Suprapubic skin (tissue), 4 donors: Measurements from ENCODE around the gene MARCHF5. TPM values are rescaled to one million over a fixed set of nuclear protein-coding genes. Genes with fewer than 3 reads are reported as not detected.

Source experiments
- DNase-seq, 2 donors: peaks; one replicate each; pipeline ENCODE4 v3.0.0-alpha.2; 2019; ENCODE audit warnings: low spot score in 2 of 2
- H3K27ac ChIP-seq: fragments of 200-600 bp; sonication (generic); one replicate; pipeline ENCODE4 v1.5.1; 2019
- H3K27me3 ChIP-seq: fragments of 200-600 bp; sonication (generic); one replicate; pipeline ENCODE4 v1.5.1; 2019
- H3K36me3 ChIP-seq: fragments of 200-600 bp; sonication (generic); one replicate; pipeline ENCODE4 v1.5.1; 2019
- H3K4me1 ChIP-seq: fragments of 200-600 bp; sonication (generic); one replicate; pipeline ENCODE4 v1.5.1; 2019
- H3K4me3 ChIP-seq: fragments of 200-600 bp; sonication (generic); one replicate; pipeline ENCODE4 v1.5.1; 2019; ENCODE audit warnings: mild to moderate bottlenecking
- H3K9me3 ChIP-seq: fragments of 200-600 bp; sonication (generic); one replicate; pipeline ENCODE4 v1.5.1; 2019
- EP300 ChIP-seq: sonication (generic); formaldehyde crosslinking; IDR thresholded peaks from one replicate; pipeline ENCODE4 v1.6.1; 2017; ENCODE audit warnings: antibody characterized with exemption
- POLR2A ChIP-seq, 2 donors: fragments of 450-650 bp; IDR thresholded peaks; one replicate each; pipeline ENCODE4 v1.6.1; 2017; ENCODE audit warnings: antibody characterized with exemption in 2 of 2, mild to moderate bottlenecking in 2 of 2, moderate library complexity in 2 of 2
- POLR2AphosphoS5 ChIP-seq, 3 donors: sonication (generic); formaldehyde crosslinking; IDR thresholded peaks; one replicate each; pipeline ENCODE4 v1.6.1; 2017; ENCODE audit warnings: antibody characterized with exemption in 3 of 3
- WGBS: methylation state at CpG from one replicate; pipeline ENCODE4 v1.1.5; 2018; 5-methylcytosine and 5-hydroxymethylcytosine counted together
- total RNA-seq, 4 donors: library from RNA; depleted of rRNA; stranded (reverse); fragments of >200 nt; gene quantifications; one replicate each; pipeline ENCODE4 v1.1.0, GENCODE V29; 2016
- TF ChIP-seq, protein P1 (sequence below), 2 donors: fragments of 200-600 bp in 1 of 2; fragments of 450-650 bp in 1 of 2; sonication (generic) in 1 of 2; IDR thresholded peaks; one replicate each; pipeline ENCODE4 v1.5.1; 2016 to 2019; ENCODE audit warnings: antibody characterized with exemption in 2 of 2, mild to moderate bottlenecking in 1 of 2, moderate library complexity in 1 of 2

Gene MARCHF5
- total RNA-seq, 4 donors from 2014 or later: 12.6 to 15.0 (median 13.3) TPM

DNA sequence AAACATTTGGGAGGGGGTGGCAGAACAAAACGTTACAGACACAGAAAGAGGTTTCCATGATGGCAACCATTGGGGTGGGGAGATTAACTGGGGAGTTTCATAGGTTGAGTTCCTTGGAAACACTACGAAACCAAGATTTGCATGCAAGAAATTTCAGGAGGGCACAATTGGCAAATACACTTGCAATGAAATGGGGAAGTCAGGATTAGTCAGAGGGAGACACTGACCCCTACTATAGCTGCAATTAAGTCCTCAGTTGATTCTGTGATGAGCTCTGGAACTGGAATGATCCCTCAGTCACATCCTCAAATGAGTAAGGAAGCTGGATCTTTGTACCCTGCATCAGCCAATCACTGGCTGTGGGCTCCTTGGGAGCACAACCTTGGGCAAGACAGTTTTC lies 22.2 kb upstream of the MARCHF5 start:
- no peak for DNase-seq
- no peak overlapping the region for H3K4me3 ChIP-seq
- TF ChIP-seq POLR2A (IDR thresholded peaks at IDR 0.05) (no peak), EP300 (no peak), POLR2AphosphoS5 (IDR thresholded peaks at IDR 0.05) (no peak)
- TF ChIP-seq, protein P1, sequence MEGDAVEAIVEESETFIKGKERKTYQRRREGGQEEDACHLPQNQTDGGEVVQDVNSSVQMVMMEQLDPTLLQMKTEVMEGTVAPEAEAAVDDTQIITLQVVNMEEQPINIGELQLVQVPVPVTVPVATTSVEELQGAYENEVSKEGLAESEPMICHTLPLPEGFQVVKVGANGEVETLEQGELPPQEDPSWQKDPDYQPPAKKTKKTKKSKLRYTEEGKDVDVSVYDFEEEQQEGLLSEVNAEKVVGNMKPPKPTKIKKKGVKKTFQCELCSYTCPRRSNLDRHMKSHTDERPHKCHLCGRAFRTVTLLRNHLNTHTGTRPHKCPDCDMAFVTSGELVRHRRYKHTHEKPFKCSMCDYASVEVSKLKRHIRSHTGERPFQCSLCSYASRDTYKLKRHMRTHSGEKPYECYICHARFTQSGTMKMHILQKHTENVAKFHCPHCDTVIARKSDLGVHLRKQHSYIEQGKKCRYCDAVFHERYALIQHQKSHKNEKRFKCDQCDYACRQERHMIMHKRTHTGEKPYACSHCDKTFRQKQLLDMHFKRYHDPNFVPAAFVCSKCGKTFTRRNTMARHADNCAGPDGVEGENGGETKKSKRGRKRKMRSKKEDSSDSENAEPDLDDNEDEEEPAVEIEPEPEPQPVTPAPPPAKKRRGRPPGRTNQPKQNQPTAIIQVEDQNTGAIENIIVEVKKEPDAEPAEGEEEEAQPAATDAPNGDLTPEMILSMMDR (IDR thresholded peaks at IDR 0.05): no peak
- no peak overlapping the region for H3K27ac ChIP-seq
- H3K36me3 ChIP-seq: no peaks in the 10 kb centered on the region
- no peaks in the 10 kb centered on the region for H3K9me3 ChIP-seq
- no peaks in the 10 kb centered on the region for H3K27me3 ChIP-seq
- H3K4me1 ChIP-seq: no peaks in the 10 kb centered on the region
- WGBS: 87% methylated on average over 2 of the region's 2 CpGs

DNA sequence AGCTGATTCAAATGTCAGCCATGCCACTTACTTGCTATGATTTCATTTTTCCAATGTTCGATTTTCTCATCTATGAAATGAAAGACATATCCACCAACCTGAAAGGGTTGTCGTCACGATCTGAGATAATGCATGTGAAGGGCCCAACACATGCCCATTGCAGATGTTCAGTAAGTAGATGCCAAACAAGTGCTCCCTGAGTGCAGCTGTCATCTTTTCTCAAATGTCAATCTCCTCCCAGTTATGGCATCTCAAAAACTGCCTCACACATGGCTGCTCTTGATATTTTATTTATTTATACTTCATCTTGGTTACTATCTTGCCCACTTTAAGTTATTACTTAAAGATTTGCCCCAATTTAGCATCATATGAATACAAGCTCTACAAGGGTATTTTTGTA lies 16.9 kb upstream of the MARCHF5 start:
- no peak overlapping the region for H3K27ac ChIP-seq

DNA sequence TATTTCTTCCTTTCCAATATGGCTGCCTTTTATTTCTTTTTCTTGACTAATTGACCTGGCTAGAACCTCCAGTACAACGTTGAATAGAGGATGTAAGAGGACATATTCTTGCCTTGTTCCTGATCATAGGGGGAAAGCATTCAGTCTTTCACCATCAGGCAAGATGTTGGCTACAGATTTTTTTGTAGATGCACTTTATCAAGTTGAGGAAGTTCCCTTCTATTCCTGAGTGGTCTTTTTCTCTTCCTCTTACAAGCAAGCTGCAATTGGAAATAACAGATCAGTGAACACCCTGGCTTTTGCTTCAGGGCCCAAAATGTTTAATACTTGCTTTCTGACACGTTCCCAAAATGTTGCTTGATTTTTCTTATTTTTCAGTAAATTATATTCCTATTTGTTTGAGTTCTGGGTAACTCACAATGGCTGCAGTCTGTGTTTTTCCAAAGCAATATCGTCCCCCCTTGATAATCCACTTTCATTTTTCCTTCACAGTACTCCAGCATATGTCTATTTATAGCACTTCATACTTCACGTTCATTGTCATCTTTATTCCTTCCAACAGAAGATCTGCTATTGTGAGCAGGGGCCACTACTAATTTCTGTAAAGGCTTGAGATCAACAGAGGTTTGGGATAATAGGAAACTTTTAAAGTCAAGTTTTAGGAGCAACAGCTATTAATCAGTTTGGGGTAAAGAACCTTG lies 11.8 kb upstream of the MARCHF5 start:
- Histone ChIP-seq H3K36me3 (no peaks in the 10 kb centered on the region), H3K27me3 (no peaks in the 10 kb centered on the region), H3K27ac (no peak overlapping the region), H3K4me3 (no peak overlapping the region), H3K4me1 (no peaks in the 10 kb centered on the region), H3K9me3 (no peaks in the 10 kb centered on the region)
- 59% methylated on average over 4 of the region's 4 CpGs for WGBS
- TF ChIP-seq, protein P1 (IDR thresholded peaks at IDR 0.05): no peak
- TF ChIP-seq POLR2A (IDR thresholded peaks at IDR 0.05): no peak
- no peak for TF ChIP-seq POLR2AphosphoS5 (IDR thresholded peaks at IDR 0.05)
- no peak for TF ChIP-seq EP300
- DNase-seq: no peak

More for the DNA sequence above, 16.9 kb upstream of the MARCHF5 start:
- Histone ChIP-seq H3K36me3 (no peaks in the 10 kb centered on the region), H3K4me3 (no peak overlapping the region), H3K27me3 (no peaks in the 10 kb centered on the region), H3K4me1 (no peaks in the 10 kb centered on the region), H3K9me3 (no peaks in the 10 kb centered on the region)
- TF ChIP-seq POLR2A (IDR thresholded peaks at IDR 0.05) (no peak), POLR2AphosphoS5 (IDR thresholded peaks at IDR 0.05) (no peak), EP300 (no peak)
- DNase-seq: no peak
- 97% methylated on average over 3 of the region's 3 CpGs for WGBS

DNA sequence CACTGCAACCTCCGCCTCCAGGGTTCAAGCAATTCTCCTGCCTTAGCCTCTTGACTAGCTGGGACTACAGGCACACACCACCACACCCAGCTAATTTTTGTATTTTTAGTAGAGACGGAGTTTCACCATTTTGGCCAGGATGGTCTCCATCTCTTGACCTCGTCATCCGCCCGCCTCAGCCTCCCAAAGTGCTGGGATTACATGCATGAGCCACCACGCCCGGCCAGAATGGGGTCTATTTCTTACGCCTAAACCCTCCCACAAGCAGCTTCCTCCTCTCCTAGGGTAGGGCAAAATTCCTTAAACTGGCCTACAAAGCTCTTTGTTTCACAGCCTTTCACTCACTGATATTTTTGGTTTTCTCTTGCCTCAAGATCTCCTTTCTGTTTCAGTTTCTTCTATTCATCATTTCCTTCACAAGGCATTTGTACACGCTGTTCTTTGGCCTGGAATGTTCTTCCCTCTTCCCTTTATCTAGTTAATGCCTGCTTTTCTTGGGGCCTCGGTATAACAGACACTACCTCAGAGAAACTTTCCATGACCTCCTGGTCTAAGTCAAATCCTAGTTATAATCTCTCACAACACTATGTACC lies 6.8 kb upstream of the MARCHF5 start:
- Histone ChIP-seq H3K4me3 (no peak overlapping the region), H3K27ac (no peak overlapping the region), H3K27me3 (no peaks in the 10 kb centered on the region), H3K36me3 (no peaks in the 10 kb centered on the region), H3K4me1 (no peaks in the 10 kb centered on the region), H3K9me3 (no peaks in the 10 kb centered on the region)
- no peak for TF ChIP-seq POLR2AphosphoS5 (IDR thresholded peaks at IDR 0.05)
- TF ChIP-seq EP300: no peak
- TF ChIP-seq, protein P1 (IDR thresholded peaks at IDR 0.05): no peak
- TF ChIP-seq POLR2A (IDR thresholded peaks at IDR 0.05): no peak
- WGBS: 84% methylated on average over 10 of the region's 10 CpGs
- DNase-seq: no peak

DNA sequence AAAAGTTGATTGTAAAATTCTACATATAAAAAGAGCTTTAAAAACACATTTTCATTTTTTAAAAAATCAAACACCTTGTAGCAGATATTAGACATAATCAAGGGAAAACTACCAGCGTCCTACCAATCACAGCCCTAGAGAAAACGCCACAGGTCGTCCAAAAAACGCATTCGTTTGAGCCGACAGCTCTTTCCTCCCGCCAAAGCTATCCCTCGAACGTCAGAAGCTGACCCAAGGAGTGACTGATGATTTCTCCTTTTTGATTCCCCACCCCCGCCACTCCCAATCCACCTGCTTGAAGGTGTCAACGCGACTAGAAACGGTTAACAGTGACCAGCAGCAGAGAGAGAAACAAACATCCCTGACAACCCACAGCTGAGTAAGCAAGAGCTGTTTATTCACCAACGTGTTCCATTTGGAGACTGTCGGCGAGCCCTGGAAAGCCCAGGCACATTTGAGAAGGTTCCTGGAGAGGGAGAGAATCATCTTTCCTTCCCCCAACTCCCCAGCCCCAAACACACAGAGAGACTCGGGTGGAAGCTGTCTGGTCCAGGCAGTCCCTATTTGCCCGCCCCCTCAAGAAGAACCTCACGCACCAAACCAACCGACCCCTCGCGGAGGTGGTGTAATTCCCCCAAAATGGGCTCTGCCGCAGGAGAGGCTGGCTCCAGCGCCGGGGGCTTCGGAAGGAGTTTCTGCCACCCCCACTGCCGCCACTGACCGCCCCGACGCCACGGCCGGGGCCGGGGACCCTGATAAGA lies 711 bp upstream of the MARCHF5 start:
- peaks cover 17% of the 10 kb centered on the region for H3K4me1 ChIP-seq
- H3K36me3 ChIP-seq: peaks cover 4% of the 10 kb centered on the region
- WGBS: under 1% methylated on average over 26 of the region's 33 CpGs
- H3K27me3 ChIP-seq: no peaks in the 10 kb centered on the region
- H3K4me3 ChIP-seq: peak overlapping the region; percentile 95
- TF ChIP-seq POLR2A (IDR thresholded peaks at IDR 0.05) (no peak), POLR2AphosphoS5 (IDR thresholded peaks at IDR 0.05) (no peak), EP300 (no peak)
- TF ChIP-seq, protein P1 (IDR thresholded peaks at IDR 0.05): no peak
- H3K9me3 ChIP-seq: no peaks in the 10 kb centered on the region
- H3K27ac ChIP-seq: peak overlapping the region; percentile 93
- no peak for DNase-seq
